B cell (primary cell): ENCODE data around the gene TBXAS1. TPM values are rescaled to one million over a fixed set of nuclear protein-coding genes. Genes with fewer than 3 reads are reported as not detected.

Experiments
- polyA plus RNA-seq: library from polyadenylated mRNA; depleted of rRNA; stranded (reverse); fragments of >200 nt; gene quantifications from 2 replicates; pipeline ENCODE4 v1.2.3, GENCODE V29; 2012
- total RNA-seq, 2 donors: library from RNA; stranded (reverse); fragments of 120-200 nt in 1 of 2; gene quantifications; 1 replicate in 1 of 2; 2 replicates in 1 of 2; pipeline versions ENCODE4 v1.2.3 to v1.2.4, GENCODE V29; 2013 to 2022

The TBXAS1 gene
- total and polyA plus RNA-seq, 2 donors (not counting 1 experiment from before 2014, with no cell fraction given): 8.1 to 21.0 TPM

Other genes with a start within 250 kb of the TBXAS1 start
- gene HIPK2, start 51.3 kb upstream of the TBXAS1 start, total RNA-seq: 58.2 and 60.5 TPM in 2 replicates
- gene HIPK2, start 51.3 kb upstream of the TBXAS1 start, polyA plus RNA-seq: 4.9 and 6.8 TPM in 2 replicates
- 160 and 177 TPM in 2 replicates for gene PARP12, start 233.7 kb downstream of the TBXAS1 start, total RNA-seq
- 170 and 233 TPM in 2 replicates for gene PARP12, start 233.7 kb downstream of the TBXAS1 start, polyA plus RNA-seq